PFSK-1 (cell line): ENCODE measurements around the gene EPG5.

Source experiments
- POLR2AphosphoS5 ChIP-seq: IDR thresholded peaks from 2 replicates; pipeline ENCODE4 v1.6.1; 2012; ENCODE audit warnings: low read depth, mild to moderate bottlenecking, control low read depth, low read length, moderate library complexity
- REST ChIP-seq, 2 experiments: IDR thresholded peaks; 2 replicates each; pipeline versions ENCODE4 v1.6.1 to v1.8.0; 2011 to 2012; ENCODE audit warnings: low read depth in 2 of 2, low read length in 2 of 2, control low read depth in 1 of 2, inconsistent platforms in 1 of 2, mild to moderate bottlenecking in 1 of 2, moderate library complexity in 1 of 2; ENCODE audit not compliant: insufficient read depth in 1 of 2
- SIN3A ChIP-seq: IDR thresholded peaks from 2 replicates; pipeline ENCODE4 v1.6.1; 2012; ENCODE audit warnings: mild to moderate bottlenecking, low read length, moderate library complexity, borderline replicate concordance; ENCODE audit not compliant: insufficient read depth
- TAF1 ChIP-seq: IDR thresholded peaks from 2 replicates; pipeline ENCODE4 v1.6.1; 2012; ENCODE audit warnings: low read length, control low read depth, borderline replicate concordance; ENCODE audit not compliant: insufficient read depth

- TF ChIP-seq POLR2AphosphoS5 (no peak), TAF1 (no peak), REST (IDR thresholded peaks at IDR 0.05; ENCODE audit: insufficient read depth in 1 of 2, low read depth in 2 of 2, low read length in 2 of 2) (no peak), SIN3A (no peak)
Measured at GRCh38 chr18:45817543-45817942, 149.6 kb downstream of the EPG5 start.
